ENCODE results near the gene SPDYE16. TPM values are rescaled to one million over a fixed set of nuclear protein-coding genes. Genes with fewer than 3 reads are reported as not detected.
"Not testable (repeated sequence)": the region's sequence is repeated elsewhere in the genome, so short reads cannot be mapped to it uniquely, and the experiment has no call there.

SPDYE16 gene
- total and polyA plus RNA-seq, 12 donors, result 0.16 to 2.9 (median 0.40) TPM; not detected in 3

DNA sequence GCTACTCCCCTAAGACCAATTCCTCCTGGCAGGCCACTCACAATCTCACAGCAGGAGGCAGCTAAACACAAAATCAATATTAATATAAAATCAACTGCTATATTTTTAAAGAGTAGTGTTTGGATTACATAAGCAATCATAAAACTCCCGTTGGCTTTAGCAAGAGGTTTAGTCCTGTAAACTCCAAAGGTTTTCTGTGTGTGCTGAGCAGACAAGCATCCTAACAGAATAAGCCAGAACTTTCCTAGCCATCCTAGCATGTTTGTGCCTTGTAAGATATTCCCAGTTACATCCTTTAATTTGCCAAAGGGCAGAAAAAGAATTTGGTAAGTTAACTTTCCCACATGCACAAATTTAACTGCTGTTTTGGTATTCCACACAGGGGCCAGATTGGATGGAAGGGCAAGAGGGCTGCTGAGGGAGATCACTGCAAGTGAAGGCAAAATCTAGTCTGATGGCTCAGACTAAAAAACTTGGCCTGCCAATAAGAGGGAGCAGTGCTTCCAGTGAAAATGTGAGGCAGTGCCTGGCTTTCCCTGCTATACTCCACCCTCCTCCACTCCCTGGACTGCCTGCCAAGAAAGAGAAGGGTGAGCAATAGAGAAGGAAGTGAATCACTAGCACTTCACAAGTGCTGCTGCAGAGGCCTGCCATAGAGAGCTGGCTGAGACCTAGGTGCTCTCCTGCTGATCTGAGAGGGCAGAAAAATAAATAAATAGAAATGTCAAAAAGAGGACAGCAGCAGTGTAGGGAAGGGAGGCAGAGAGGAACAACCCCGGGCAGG lies 39.9 kb upstream of the SPDYE16 start:
- H3K4me3 ChIP-seq; intact Hi-C loops (cut with DNase I); H3K27me3 ChIP-seq; H3K36me3 ChIP-seq (replicated peaks in 1 of 2); H3K9me3 ChIP-seq (replicated peaks in 1 of 3): not testable (repeated sequence)
- TF ChIP-seq POLR2A (IDR thresholded peaks at IDR 0.05), result peak in 1 of 2 donors; percentile 31
- Histone ChIP-seq H3K27ac (peak overlapping the region in 4 of 5 donors; percentile 54 to 84 (median 72)), H3K4me1 (replicated peaks in 1 of 2) (peaks cover 10 to 29% of the 10 kb centered on the region in 2 donors)
- WGBS, 4 donors, result 17 to 28% (median 28%) methylated on average over 1 to 2 of the region's 2 CpGs
- DNase-seq, result peak; percentile 78 to 94 (median 89)

DNA sequence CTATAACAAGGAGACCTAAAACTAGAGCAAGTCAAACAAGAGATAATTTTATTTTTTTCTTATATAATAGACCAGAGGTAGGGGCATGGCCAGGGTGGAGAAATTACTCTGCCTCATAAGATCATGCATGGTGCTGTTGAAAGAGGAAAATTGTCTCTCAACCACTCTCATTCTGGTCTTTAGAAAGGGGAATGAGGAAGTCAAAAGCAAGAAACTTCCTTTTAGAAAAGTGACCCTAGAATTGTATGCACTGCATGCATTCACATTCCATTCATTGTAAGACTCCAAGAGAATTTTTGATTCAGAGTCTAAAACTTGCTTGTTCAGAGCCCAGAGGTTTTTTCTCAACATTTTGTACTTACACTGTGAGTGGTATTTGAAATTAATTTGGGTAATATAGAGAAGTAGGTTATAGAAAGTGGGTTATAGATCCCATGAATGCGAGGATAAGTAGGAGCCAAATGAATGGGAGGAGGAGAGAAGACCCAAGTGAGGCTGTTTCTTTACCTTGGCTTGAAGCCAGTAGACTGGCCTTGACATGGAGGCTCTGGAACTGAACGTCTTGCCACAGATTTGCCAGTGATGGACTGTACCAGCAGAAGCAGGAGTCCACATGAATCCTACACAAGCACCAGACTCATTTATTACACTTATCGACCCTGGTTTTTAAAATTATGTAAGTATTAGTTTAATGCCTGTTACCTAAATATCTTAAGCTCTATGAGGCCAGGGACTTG lies 33.0 kb upstream of the SPDYE16 start:
- intact Hi-C loops (cut with DNase I); H3K4me3 ChIP-seq; H3K9me3 ChIP-seq (replicated peaks in 1 of 3); H3K27me3 ChIP-seq; H3K36me3 ChIP-seq (replicated peaks in 1 of 2): not testable (repeated sequence)
- peak overlapping the region in 2 of 5 donors; percentile 4 to 21 for H3K27ac ChIP-seq
- peaks cover 0 to 20% of the 10 kb centered on the region in 2 donors for H3K4me1 ChIP-seq (replicated peaks in 1 of 2)
- WGBS, 4 donors, result 22 to 26% (median 24%) methylated on average over 3 of the region's 3 CpGs
- DNase-seq, result peak; percentile 34 to 71 (median 46)

DNA sequence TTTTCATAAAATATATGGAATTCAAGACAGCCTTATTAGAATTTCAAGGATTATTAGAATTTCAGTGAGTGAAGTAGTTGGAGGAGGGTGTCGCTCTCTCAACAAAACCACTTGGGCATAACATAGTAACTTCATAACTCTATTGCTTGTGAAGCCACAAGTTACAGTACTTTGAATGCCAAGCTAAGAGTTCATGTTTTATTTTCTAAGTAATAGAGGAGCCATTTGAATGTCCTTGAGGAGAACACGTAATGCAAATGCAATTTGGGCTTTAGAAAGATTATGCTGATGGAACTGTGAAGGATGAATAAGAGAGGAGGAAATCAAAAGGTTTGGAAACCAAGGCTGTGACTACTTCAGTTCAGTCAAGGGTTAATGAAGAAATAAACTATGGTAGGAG lies 32.3 kb upstream of the SPDYE16 start:
- H3K4me3 ChIP-seq; H3K27ac ChIP-seq; DNase-seq; H3K36me3 ChIP-seq (replicated peaks in 1 of 2); H3K27me3 ChIP-seq; H3K9me3 ChIP-seq (replicated peaks in 1 of 3); intact Hi-C loops (cut with DNase I): not testable (repeated sequence)
- H3K4me1 ChIP-seq (replicated peaks in 1 of 2), result peaks cover 0 to 24% of the 10 kb centered on the region in 2 donors
- 77 to 88% (median 86%) methylated on average over 1 of the region's 2 CpGs for WGBS, 4 donors

DNA sequence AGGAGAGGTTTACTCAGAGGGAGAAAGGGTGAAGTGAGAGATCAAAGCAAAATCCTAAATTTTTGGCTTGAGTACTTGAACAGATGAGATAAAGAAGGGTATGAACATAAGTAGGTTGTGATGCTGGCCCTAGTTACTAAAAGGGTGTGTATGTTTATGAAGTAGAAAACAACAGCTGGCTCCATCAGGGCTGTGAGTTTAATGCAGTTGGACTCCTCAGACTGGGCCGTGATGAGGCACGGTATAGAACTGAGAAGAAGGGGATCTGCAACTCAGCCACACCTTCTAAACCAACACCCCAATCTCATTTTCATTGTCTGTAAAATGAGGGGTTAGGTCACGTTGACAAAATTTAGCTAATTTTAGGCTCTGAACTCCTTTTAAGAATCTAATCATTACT lies 29.2 kb upstream of the SPDYE16 start:
- H3K27me3 ChIP-seq; intact Hi-C loops (cut with DNase I); DNase-seq; H3K4me3 ChIP-seq; H3K36me3 ChIP-seq (replicated peaks in 1 of 2); H3K9me3 ChIP-seq (replicated peaks in 1 of 3): not testable (repeated sequence)
- Histone ChIP-seq H3K4me1 (replicated peaks in 1 of 2) (peaks cover 0 to 33% of the 10 kb centered on the region in 2 donors), H3K27ac (peak overlapping the region in 1 of 5 donors; percentile 17)
- 87 to 98% (median 97%) methylated on average over 3 of the region's 3 CpGs for WGBS, 4 donors

DNA sequence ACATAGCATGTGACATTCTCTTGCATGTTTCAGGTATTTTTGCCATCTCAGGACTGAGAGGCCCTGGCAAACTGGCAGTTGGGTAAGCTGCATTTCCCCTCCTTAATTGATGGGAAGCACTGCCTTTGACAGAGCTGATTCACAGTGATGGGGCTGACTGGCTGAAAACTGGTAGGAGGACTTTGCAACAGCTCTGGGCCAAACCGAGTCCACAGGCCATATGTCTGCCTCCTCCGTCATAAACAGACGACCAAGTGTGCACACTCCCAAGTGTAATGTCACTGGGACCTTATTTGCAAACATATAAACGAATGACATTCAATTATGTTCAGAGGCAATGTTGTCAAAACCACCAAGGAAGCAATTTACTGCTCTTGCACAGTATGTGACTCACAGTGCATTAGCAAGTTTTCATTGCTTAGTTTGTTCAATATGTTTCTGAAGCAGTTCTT lies 27.3 kb upstream of the SPDYE16 start:
- Histone ChIP-seq H3K27ac (peak overlapping the region in 3 of 5 donors; percentile 2 to 63 (median 18)), H3K4me1 (replicated peaks in 1 of 2) (peaks cover 0 to 22% of the 10 kb centered on the region in 2 donors)
- H3K27me3 ChIP-seq; intact Hi-C loops (cut with DNase I); H3K4me3 ChIP-seq; H3K9me3 ChIP-seq (replicated peaks in 1 of 3); H3K36me3 ChIP-seq (replicated peaks in 1 of 2): not testable (repeated sequence)
- WGBS, 4 donors, result 20 to 51% (median 49%) methylated on average over 4 of the region's 4 CpGs
- DNase-seq, result peak in 2 of 7 donors; percentile 13 to 18

DNA sequence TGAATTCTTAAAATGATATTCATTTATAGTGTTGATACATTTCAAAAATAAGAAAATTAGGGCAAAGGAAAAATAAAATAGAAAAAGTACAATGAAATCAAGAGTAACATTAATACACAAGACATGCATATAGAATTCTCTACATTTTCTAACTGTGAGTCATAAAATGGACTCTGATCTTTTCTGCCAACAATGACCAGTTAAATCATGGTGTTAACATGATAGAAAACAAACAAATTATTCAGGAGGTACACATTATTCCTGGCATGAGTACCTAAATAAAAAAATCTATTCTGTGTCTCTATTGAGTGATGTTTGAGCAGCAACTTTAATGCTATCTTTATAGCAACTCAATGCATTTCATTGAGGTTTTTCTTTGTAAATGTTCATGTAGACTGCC lies 25.6 kb upstream of the SPDYE16 start:
- intact Hi-C loops (cut with DNase I); H3K4me3 ChIP-seq; H3K27me3 ChIP-seq; H3K36me3 ChIP-seq (replicated peaks in 1 of 2); H3K9me3 ChIP-seq (replicated peaks in 1 of 3); DNase-seq; H3K27ac ChIP-seq: not testable (repeated sequence)
- H3K4me1 ChIP-seq (replicated peaks in 1 of 2), result peaks cover 0 to 13% of the 10 kb centered on the region in 2 donors

DNA sequence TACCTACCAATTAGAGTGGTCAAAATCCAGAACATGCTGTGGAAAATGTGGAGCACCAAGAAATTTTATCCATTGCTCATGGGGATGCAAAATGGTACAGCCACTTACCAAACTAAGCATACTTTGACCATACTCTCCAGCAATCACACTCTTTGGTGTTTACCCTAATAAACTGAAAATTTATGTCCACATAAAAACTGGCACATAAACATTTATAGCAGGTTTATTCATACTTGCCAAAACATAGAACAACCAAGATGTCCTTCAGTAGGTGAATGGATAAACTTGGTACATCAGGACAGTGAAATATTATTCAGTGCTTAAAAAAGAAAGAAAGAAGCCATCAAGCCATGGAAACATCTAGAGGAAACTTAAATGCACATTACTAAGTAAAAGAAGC lies 24.7 kb upstream of the SPDYE16 start:
- H3K27ac ChIP-seq; H3K9me3 ChIP-seq (replicated peaks in 1 of 3); H3K4me3 ChIP-seq; intact Hi-C loops (cut with DNase I); DNase-seq; H3K36me3 ChIP-seq (replicated peaks in 1 of 2); H3K27me3 ChIP-seq: not testable (repeated sequence)
- peaks cover 0 to 13% of the 10 kb centered on the region in 2 donors for H3K4me1 ChIP-seq (replicated peaks in 1 of 2)

DNA sequence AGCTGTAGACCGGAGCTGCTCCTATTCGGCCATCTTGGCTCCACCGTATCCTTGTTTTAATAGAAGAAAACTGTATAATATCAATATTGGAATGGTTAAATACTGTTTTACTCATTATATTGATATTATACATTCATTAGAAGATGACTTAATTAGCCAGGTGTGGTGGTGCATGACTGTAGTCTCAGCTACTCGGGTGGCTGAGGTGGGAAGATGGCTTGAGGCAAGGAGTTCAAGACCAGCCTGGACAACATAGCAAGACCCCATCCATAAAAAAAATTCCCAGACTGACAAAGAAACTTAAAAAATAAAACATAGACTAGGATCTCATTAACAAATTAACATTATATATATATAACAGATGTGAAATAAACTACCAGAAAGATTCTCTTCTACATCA lies 24.2 kb upstream of the SPDYE16 start:
- intact Hi-C loops (cut with DNase I); H3K36me3 ChIP-seq (replicated peaks in 1 of 2): not testable (repeated sequence)

DNA sequence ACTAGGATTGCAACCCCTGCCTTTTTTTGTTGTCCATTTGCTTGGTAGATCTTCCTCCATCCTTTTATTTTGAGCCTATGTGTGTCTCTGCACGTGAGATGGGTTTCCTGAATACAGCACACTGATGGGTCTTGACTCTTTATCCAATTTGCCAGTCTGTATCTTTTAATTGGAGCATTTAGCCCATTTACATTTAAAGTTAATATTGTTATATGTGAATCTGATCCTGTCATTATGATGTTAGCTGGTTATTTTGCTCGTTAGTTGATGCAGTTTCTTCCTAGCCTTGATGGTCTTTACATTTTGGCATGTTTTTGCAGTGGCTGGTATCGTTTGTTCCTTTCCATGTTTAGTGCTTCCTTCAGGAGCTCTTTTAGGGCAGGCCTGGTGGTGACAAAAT lies 21.9 kb upstream of the SPDYE16 start:
- 98 to 100% (median 99%) methylated on average over 2 to 3 of the region's 3 CpGs for WGBS, 4 donors

More for the DNA sequence above, 24.2 kb upstream of the SPDYE16 start:
- not testable (repeated sequence) for H3K9me3 ChIP-seq (replicated peaks in 1 of 3); H3K27me3 ChIP-seq; H3K27ac ChIP-seq; H3K4me3 ChIP-seq; DNase-seq
- peaks cover 0 to 13% of the 10 kb centered on the region in 2 donors for H3K4me1 ChIP-seq (replicated peaks in 1 of 2)
- WGBS, 4 donors, result 96 to 100% (median 98%) methylated on average over 1 to 2 of the region's 4 CpGs

DNA sequence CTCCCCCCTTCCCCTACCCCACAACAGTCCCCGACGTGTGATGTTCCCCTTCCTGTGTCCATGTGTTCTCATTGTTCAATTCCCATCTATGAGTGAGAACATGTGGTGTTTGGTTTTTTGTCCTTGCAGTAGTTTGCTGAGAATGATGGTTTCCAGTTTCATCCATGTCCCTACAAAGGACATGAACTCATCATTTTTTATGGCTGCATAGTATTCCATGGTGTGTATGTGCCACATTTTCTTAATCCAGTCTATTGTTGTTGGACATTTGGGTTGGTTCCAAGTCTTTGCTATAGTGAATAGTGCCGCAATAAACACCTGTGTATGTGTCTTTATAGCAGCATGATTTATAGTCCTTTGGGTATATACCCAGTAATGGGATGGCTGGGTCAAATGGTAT lies 18.2 kb upstream of the SPDYE16 start:
- H3K27ac ChIP-seq; H3K36me3 ChIP-seq (replicated peaks in 1 of 2); intact Hi-C loops (cut with DNase I); DNase-seq; H3K4me3 ChIP-seq; H3K27me3 ChIP-seq; H3K4me1 ChIP-seq (replicated peaks in 1 of 2); H3K9me3 ChIP-seq (replicated peaks in 1 of 3): not testable (repeated sequence)
- WGBS, 4 donors, result 87 to 100% (median 95%) methylated on average over 1 to 3 of the region's 3 CpGs

More for the DNA sequence above, 21.9 kb upstream of the SPDYE16 start:
- H3K27me3 ChIP-seq; intact Hi-C loops (cut with DNase I); H3K36me3 ChIP-seq (replicated peaks in 1 of 2); H3K9me3 ChIP-seq (replicated peaks in 1 of 3); H3K27ac ChIP-seq; H3K4me3 ChIP-seq; H3K4me1 ChIP-seq (replicated peaks in 1 of 2); DNase-seq: not testable (repeated sequence)

DNA sequence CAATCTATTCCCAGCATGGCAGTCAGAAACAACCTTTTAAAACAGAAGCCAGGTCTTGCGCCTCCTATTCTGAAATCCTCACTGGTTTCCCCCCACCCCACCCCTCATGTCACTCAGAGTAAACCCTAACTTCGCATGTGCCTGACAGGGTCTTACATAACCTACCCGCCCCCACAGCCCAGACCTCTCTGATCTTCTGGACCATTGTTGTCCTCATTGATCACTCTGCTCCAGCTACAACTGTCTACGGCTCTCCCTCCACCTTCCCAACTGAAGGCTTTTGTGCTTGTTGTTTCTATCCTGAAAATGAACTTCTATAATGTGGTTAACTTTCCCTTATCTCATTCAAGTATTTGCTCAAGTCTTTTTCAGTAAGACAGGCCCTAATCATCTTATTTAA lies 17.1 kb upstream of the SPDYE16 start:
- 77 to 89% (median 78%) methylated on average over 3 to 4 of the region's 4 CpGs for WGBS, 4 donors
- DNase-seq; intact Hi-C loops (cut with DNase I); H3K9me3 ChIP-seq (replicated peaks in 1 of 3); H3K4me1 ChIP-seq (replicated peaks in 1 of 2); H3K27me3 ChIP-seq; H3K4me3 ChIP-seq; H3K27ac ChIP-seq; H3K36me3 ChIP-seq (replicated peaks in 1 of 2): not testable (repeated sequence)

Measured in adrenal gland (tissue), 12 donors.